ENCODE results near the gene NEGR1.

GRCh38 chr1:71717186-71717585 is 565.2 kb downstream of the NEGR1 start:
- TF ChIP-seq CTCF (IDR thresholded peaks at IDR 0.05) = no peak
- no peak for TF ChIP-seq POLR2A (IDR thresholded peaks at IDR 0.05)

All from transverse colon (tissue), 3 donors.